ENCODE measurements around the gene CREB5. TPM values are rescaled to one million over a fixed set of nuclear protein-coding genes. Genes with fewer than 3 reads are reported as not detected.

Gene CREB5
- total and polyA plus RNA-seq, 2 of the 13 experiments (the other 11 are each of a cell fraction or from before 2014, with no cell fraction given) = 0.38 to 0.71 TPM

GRCh38 chr7:28529755-28530154 lies 117.4 kb downstream of the CREB5 start:
- no peak overlapping the region for H2AFZ ChIP-seq (ENCODE audit: low read length)
- no peak overlapping the region for H3K4me3 ChIP-seq (replicated peaks in 1 of 3; ENCODE audit: insufficient read depth in 1 of 3, low read depth in 2 of 3, low read length in 3 of 3)
- intact Hi-C loops (cut with micrococcal nuclease; ENCODE audit: unreplicated experiment) = no loop called here
- DNase-seq (ENCODE audit: low spot score) (no peak), ATAC-seq (no peak), FAIRE-seq (no peak)
- H3K27ac ChIP-seq (ENCODE audit: extremely low read length, insufficient read depth, low read length) = no peak overlapping the region
- H3K9me3 ChIP-seq (ENCODE audit: low read length) = no peaks in the 10 kb centered on the region
- no peak overlapping the region for H3K9ac ChIP-seq (ENCODE audit: insufficient read depth, low read depth, low read length)
- no peaks in the 10 kb centered on the region for H3K4me1 ChIP-seq (ENCODE audit: insufficient read depth, low read length)
- TF ChIP-seq MXI1 (IDR thresholded peaks at IDR 0.05; ENCODE audit: borderline replicate concordance, low read depth, low read length) (no peak), ZNF143 (CRISPR knock-in tag; IDR thresholded peaks at IDR 0.05) (no peak), PHF21A (CRISPR knock-in tag; IDR thresholded peaks at IDR 0.05) (no peak), ZNF331 (CRISPR knock-in tag; IDR thresholded peaks at IDR 0.05) (no peak)
- no peaks in the 10 kb centered on the region for H3K27me3 ChIP-seq (ENCODE audit: control insufficient read depth in 1 of 2, insufficient read depth in 2 of 2, low read length in 2 of 2)
- H3K4me2 ChIP-seq (ENCODE audit: low read depth, low read length) = no peak overlapping the region
- no peaks in the 10 kb centered on the region for H3K36me3 ChIP-seq (replicated peaks in 1 of 2; ENCODE audit: control insufficient read depth in 1 of 2, insufficient read depth in 2 of 2, low read length in 2 of 2)
- WGBS (ENCODE audit: low lambda C conversion rate) = 35% methylated on average over 2 of the region's 2 CpGs
- no peaks in the 10 kb centered on the region for H4K20me1 ChIP-seq (ENCODE audit: insufficient read depth, low read length)
- no TSS peak for BruUV-seq (replicated peaks)
- ChIA-PET CTCF (ENCODE audit: low intra/inter-chr PET ratio, low total read pairs) (no interaction called here), POLR2A (no interaction called here)
- in situ Hi-C loops (cut with HindIII; ENCODE audit: extremely low pct_ligation_motif_present, low pct_unique_long_range_greater_than_20kb) = no loop called here
- H3K79me2 ChIP-seq (ENCODE audit: insufficient read depth, low read length) = no peaks in the 10 kb centered on the region

- Histone ChIP-seq H3K4me1 (ENCODE audit: insufficient read depth, low read length) (no peaks in the 10 kb centered on the region), H3K27me3 (ENCODE audit: control insufficient read depth in 1 of 2, insufficient read depth in 2 of 2, low read length in 2 of 2) (no peaks in the 10 kb centered on the region), H3K36me3 (replicated peaks in 1 of 2; ENCODE audit: control insufficient read depth in 1 of 2, insufficient read depth in 2 of 2, low read length in 2 of 2) (no peaks in the 10 kb centered on the region), H3K79me2 (ENCODE audit: insufficient read depth, low read length) (no peaks in the 10 kb centered on the region), H3K9ac (ENCODE audit: insufficient read depth, low read depth, low read length) (no peak overlapping the region), H3K9me3 (ENCODE audit: low read length) (no peaks in the 10 kb centered on the region), H3K27ac (ENCODE audit: extremely low read length, insufficient read depth, low read length) (no peak overlapping the region), H4K20me1 (ENCODE audit: insufficient read depth, low read length) (no peaks in the 10 kb centered on the region), H2AFZ (ENCODE audit: low read length) (no peak overlapping the region), H3K4me3 (replicated peaks in 1 of 3; ENCODE audit: insufficient read depth in 1 of 3, low read depth in 2 of 3, low read length in 3 of 3) (no peak overlapping the region), H3K4me2 (ENCODE audit: low read depth, low read length) (no peak overlapping the region)
- no TSS peak for BruUV-seq (replicated peaks)
- in situ Hi-C loops (cut with HindIII; ENCODE audit: extremely low pct_ligation_motif_present, low pct_unique_long_range_greater_than_20kb) = no loop called here
- FAIRE-seq (no peak), ATAC-seq (no peak), DNase-seq (ENCODE audit: low spot score) (no peak)
- intact Hi-C loops (cut with micrococcal nuclease; ENCODE audit: unreplicated experiment) = no loop called here
- whole genome bisulfite sequencing (ENCODE audit: low lambda C conversion rate) = 19% methylated on average over 12 of the region's 12 CpGs
- POLR2A ChIA-PET = no interaction called here
- CTCF ChIA-PET (ENCODE audit: low intra/inter-chr PET ratio, low total read pairs) = no interaction called here
- TF ChIP-seq ZFX (CRISPR knock-in tag; IDR thresholded peaks at IDR 0.05; ENCODE audit: low read depth) (no peak), ZNF501 (CRISPR knock-in tag; IDR thresholded peaks at IDR 0.05) (no peak), ZNF414 (CRISPR knock-in tag; IDR thresholded peaks at IDR 0.05) (no peak), MED13 (CRISPR knock-in tag; IDR thresholded peaks at IDR 0.05) (no peak), MED8 (CRISPR knock-in tag; IDR thresholded peaks at IDR 0.05; ENCODE audit: insufficient replicate concordance) (no peak), ESRRA (CRISPR knock-in tag; IDR thresholded peaks at IDR 0.05; ENCODE audit: low read depth) (no peak), ZNF362 (CRISPR knock-in tag; IDR thresholded peaks at IDR 0.05; ENCODE audit: borderline replicate concordance) (no peak), IKZF5 (CRISPR knock-in tag; IDR thresholded peaks at IDR 0.05) (no peak), STAT5B (CRISPR knock-in tag; IDR thresholded peaks at IDR 0.05) (no peak), TARDBP (CRISPR knock-in tag; IDR thresholded peaks at IDR 0.05) (no peak), ZBTB7B (CRISPR knock-in tag; IDR thresholded peaks at IDR 0.05) (no peak), ZNF496 (CRISPR knock-in tag; IDR thresholded peaks at IDR 0.05; ENCODE audit: insufficient replicate concordance) (no peak)
Measured at GRCh38 chr7:28530175-28530802, 118.0 kb downstream of the CREB5 start.
